ENCODE measurements around the gene UBE2QL1. TPM values are rescaled to one million over a fixed set of nuclear protein-coding genes. Genes with fewer than 3 reads are reported as not detected.

Gene UBE2QL1
- total and polyA plus RNA-seq, 2 of the 8 experiments (the other 6 are each of a cell fraction or from before 2014, with no cell fraction given): 0.43 to 0.65 TPM

- TF ChIP-seq ATF2 (IDR thresholded peaks at IDR 0.05; ENCODE audit: low read length) (no peak), ZNF274 (IDR thresholded peaks at IDR 0.05; ENCODE audit: borderline replicate concordance, extremely low read depth, low read length) (no peak), TCF12 (IDR thresholded peaks at IDR 0.05; ENCODE audit: low read depth, low read length) (no peak), MAX (IDR thresholded peaks at IDR 0.05) (no peak), CBX5 (IDR thresholded peaks at IDR 0.05; ENCODE audit: low read depth, low read length) (no peak), KDM4A (IDR thresholded peaks at IDR 0.05; ENCODE audit: low read depth, low read length, severe bottlenecking) (no peak), SUZ12 (IDR thresholded peaks at IDR 0.05; ENCODE audit: low read length) (no peak), SP2 (IDR thresholded peaks at IDR 0.05; ENCODE audit: low read length) (no peak), ATF3 (IDR thresholded peaks at IDR 0.05; ENCODE audit: insufficient read depth, low read depth, low read length) (no peak)
Observed at GRCh38 chr5:6446626-6447309, 1.9 kb upstream of the UBE2QL1 start (continued).

Measured in H1 (cell line).